Ectodermal cell (in vitro differentiated cells): Measurements from ENCODE around the gene CMTM6.
"Not testable (repeated sequence)": the region's sequence is repeated elsewhere in the genome, so short reads cannot be mapped to it uniquely, and the experiment has no call there.

Source experiments
- H3K27ac ChIP-seq: 2 replicates; pipeline ENCODE4 v1.7.0; 2013; ENCODE audit warnings: mild to moderate bottlenecking, low read depth, low read length; ENCODE audit not compliant: insufficient read depth, poor library complexity, severe bottlenecking
- H3K27me3 ChIP-seq: 2 replicates; pipeline ENCODE4 v1.7.0; 2013; ENCODE audit warnings: mild to moderate bottlenecking, low read length; ENCODE audit not compliant: insufficient read depth, control insufficient read depth, poor library complexity, severe bottlenecking
- H3K36me3 ChIP-seq: one replicate; pipeline ENCODE4 v1.7.0; 2013; ENCODE audit warnings: low read length; ENCODE audit not compliant: control insufficient read depth, insufficient read depth
- H3K4me1 ChIP-seq: one replicate; pipeline ENCODE4 v1.7.0; 2013; ENCODE audit warnings: low read length; ENCODE audit not compliant: control insufficient read depth, insufficient read depth
- H3K4me3 ChIP-seq: 2 replicates; pipeline ENCODE4 v1.7.0; 2013; ENCODE audit warnings: low read depth, low read length, control low read depth; ENCODE audit not compliant: insufficient read depth
- H3K9me3 ChIP-seq: 2 replicates; pipeline ENCODE4 v1.7.0; 2013; ENCODE audit warnings: mild to moderate bottlenecking, low read length, moderate library complexity; ENCODE audit not compliant: control insufficient read depth
- WGBS, 2 experiments: methylation state at CpG; one replicate each; pipeline ENCODE4 v1.1.7; 2013; ENCODE audit warnings: missing lambda C conversion rate in 2 of 2; 5-methylcytosine and 5-hydroxymethylcytosine counted together

The CMTM6 gene

DNA sequence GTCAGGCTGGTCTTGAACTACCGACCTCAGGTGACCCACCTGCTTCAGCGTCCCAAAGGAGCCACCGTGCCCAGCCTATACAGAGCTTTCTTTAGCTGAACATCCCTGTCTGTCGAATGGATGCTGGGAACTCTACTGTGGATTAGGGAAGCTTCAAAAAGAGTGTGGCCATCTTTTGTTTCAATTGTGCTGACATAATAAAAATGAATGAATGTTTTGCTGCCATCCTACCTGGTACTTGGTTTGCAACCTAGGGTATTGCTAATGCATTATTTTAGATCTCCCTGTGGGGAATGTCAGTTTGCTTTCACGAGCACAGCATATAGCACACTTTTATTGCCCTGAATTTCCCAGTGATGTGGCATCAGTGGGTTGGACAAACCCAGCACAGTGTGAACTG lies 32.3 kb downstream of the CMTM6 start:
- no peak overlapping the region for H3K4me3 ChIP-seq
- no peak overlapping the region for H3K27ac ChIP-seq
- no peaks in the 10 kb centered on the region for H3K9me3 ChIP-seq
- H3K36me3 ChIP-seq, result no peaks in the 10 kb centered on the region
- H3K4me1 ChIP-seq, result no peaks in the 10 kb centered on the region
- WGBS, 2 experiments, result 90 to 95% methylated on average over 5 of the region's 5 CpGs
- H3K27me3 ChIP-seq, result no peaks in the 10 kb centered on the region

DNA sequence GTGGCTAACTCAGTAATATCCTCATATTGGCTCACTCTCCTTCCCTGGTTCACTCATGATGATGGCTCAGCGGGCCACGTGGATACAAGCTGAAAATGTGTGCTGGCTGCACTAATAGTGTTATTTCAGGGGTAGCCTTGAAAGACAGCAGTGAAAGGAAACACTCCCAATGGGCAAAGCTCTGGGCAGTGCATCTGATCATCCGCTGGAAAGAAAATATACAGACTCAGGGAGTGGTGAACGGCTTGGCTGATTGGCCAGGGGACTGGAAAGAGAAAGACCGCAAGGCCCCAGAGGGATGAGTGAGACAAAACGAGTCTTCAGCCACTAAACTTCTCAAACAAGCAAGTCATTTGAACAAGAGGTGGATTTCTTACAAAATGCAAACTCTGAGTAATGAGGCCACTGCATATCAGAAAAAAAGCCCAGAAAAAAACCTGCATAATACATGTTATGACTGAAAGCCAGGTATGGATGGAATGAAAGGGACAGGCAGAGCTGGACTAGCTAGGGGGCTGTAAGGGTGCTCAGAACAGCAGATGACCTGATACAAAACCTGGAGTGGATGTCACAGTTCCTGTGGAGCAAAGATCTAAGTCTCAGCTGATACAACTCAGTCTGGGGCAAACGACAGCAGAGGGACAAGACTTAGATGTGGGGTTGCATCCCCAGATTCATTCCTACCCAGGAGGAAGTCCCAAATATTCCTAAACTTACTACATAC lies 33.3 kb downstream of the CMTM6 start:
- Histone ChIP-seq H3K4me1 (no peaks in the 10 kb centered on the region), H3K9me3 (no peaks in the 10 kb centered on the region), H3K27me3 (no peaks in the 10 kb centered on the region), H3K4me3 (no peak overlapping the region), H3K36me3 (no peaks in the 10 kb centered on the region), H3K27ac (no peak overlapping the region)
- 93 to 95% methylated on average over 7 of the region's 7 CpGs for WGBS, 2 experiments

DNA sequence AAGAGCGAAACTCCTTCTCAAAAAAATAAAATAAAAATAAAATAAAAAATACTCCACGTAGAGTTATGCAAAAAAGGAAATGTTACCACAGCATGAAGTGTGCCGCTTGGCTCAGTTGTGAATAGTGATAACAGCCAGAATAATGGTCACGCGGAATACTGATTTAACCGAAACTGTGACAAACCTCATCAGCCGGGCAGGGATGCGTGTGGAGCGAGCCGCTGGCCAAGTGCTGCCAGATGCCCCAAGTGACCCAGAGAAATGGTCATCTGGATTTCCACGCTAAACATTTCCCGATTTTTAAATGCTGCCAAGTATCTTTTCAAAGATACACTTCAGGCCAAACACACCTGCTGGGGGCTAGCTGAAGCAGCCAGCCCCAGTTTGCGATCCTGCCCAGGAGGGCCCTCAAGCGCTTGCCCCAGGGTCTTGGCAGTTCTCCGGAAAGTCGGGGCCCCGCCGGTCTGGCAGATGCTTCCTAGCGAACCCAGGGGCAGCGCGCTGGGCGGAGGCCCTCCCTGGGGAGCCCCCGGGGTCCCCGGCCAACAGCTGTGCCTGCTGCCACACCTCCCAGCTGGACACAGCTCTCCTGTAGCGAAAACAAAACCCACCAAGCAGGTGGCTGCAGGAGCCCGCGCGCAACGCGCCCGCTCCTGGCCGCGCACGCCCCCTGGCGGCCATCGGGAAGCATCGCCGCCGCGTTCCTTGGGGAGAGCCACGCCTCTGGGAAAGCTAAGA lies 35.1 kb downstream of the CMTM6 start:
- no peaks in the 10 kb centered on the region for H3K9me3 ChIP-seq
- no peak overlapping the region for H3K27ac ChIP-seq
- no peaks in the 10 kb centered on the region for H3K36me3 ChIP-seq
- no peak overlapping the region for H3K4me3 ChIP-seq
- H3K4me1 ChIP-seq, result no peaks in the 10 kb centered on the region
- H3K27me3 ChIP-seq, result no peaks in the 10 kb centered on the region
- WGBS, 2 experiments, result 38% methylated on average over 40 of the region's 41 CpGs

DNA sequence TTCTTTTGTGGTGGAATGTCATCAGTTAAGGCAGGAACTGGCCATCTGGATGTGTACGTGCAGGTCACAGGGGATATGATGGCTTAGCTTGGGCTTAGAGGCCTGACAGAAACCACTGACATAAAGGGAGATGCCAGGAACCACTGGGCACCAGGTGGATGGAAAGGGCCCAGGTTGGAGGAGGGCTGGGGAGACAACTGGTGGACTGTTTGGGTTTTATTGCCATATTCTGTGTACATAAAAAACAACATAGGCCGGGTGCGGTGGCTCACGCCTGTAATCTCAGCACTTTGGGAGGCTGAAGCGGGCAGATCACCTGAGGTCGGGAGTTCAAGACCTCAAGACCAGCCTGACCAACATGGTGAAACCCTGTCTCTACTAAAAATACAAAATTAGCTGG lies 35.8 kb downstream of the CMTM6 start:
- H3K27ac ChIP-seq, H3K4me1 ChIP-seq, H3K27me3 ChIP-seq, H3K4me3 ChIP-seq, H3K36me3 ChIP-seq, H3K9me3 ChIP-seq: not testable (repeated sequence)
- WGBS, 2 experiments, result 94 to 95% methylated on average over 6 of the region's 6 CpGs

DNA sequence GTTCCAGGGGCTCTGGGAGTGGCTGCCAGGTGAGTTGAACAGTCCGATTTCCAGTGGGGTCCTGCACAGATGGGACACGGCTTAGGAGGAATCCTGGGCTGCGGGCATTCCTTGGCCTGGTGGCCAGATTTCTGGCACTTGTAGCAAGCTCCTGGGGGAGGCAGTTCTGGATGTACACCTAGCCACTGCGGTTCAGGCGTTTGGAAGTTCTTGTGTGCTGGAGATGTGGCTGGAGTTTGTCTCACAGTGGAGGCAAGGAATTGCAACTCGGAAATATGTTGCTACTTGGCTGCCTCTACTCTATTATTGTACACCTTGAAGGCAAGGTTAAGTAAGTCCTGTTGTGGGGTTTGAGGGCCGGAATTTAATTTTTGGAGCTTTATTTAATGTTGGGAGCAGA lies 37.9 kb downstream of the CMTM6 start:
- not testable (repeated sequence) for H3K27me3 ChIP-seq, H3K4me3 ChIP-seq, H3K9me3 ChIP-seq, H3K36me3 ChIP-seq, H3K27ac ChIP-seq
- 97 to 98% methylated on average over 7 of the region's 7 CpGs for WGBS, 2 experiments
- H3K4me1 ChIP-seq, result peaks cover 18% of the 10 kb centered on the region

DNA sequence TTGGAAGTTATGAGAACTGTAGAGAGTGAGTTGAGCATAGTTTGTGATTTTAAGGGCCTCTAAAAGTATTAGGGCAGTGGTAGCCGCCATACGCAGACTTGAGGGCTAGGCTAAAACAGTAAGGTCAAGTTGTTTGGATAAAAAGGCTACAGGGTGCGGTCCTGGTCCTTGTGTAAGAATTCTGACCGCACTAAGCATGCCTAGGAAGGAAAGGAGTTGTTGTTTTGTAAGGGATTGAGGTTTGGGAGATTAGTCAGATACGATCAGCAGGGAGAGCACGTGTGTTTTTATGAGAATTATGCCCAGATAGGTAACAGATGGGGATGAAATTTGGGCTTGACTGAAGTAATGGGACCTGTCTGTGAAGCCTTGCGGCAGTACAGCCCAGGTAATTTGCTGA lies 39.2 kb downstream of the CMTM6 start:
- 95 to 96% methylated on average over 7 of the region's 7 CpGs for WGBS, 2 experiments
- not testable (repeated sequence) for H3K9me3 ChIP-seq, H3K4me3 ChIP-seq, H3K36me3 ChIP-seq, H3K27me3 ChIP-seq, H3K27ac ChIP-seq
- peaks cover 23% of the 10 kb centered on the region for H3K4me1 ChIP-seq

DNA sequence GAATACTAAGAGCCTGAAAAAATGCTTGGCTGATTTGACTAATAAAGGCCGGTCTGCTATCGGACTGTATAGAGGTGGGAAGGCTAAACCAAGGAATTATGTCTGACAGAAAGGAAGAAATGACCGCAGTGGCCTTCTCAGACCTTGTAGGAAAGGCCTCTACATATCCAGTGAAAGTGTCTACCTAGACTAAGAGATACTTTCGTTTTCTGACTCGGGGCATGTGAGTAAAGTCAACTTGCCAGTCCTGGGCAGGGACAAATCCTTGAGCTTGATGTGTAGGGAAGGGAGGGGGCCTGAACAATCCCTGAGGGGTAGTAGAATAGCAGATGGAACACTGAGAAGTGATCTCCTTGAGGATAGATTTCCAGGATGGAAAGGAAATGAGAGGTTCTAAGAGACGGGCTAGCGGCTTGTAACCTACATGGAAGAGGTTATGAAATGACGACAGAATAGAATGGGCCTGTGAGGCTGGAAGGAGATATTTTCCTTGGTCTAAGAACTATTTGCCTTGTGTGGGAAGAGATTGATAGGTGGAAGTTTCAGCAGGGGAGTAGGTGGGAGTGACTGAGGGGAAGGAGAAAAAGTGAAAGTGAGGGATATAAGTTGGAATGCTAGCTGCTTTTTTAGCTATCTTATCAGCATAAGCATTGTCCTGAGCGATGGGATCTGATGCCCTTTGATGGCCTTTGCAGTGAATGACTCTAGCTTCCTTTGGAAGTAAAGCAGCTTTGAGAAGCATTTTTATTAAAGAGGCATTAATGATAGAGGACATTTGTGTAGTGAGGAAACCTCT lies 40.3 kb downstream of the CMTM6 start:
- peaks cover 23% of the 10 kb centered on the region for H3K4me1 ChIP-seq
- WGBS, 2 experiments, result 74 to 81% methylated on average over 7 to 8 of the region's 9 CpGs
- H3K27me3 ChIP-seq, H3K36me3 ChIP-seq, H3K4me3 ChIP-seq, H3K9me3 ChIP-seq, H3K27ac ChIP-seq: not testable (repeated sequence)

DNA sequence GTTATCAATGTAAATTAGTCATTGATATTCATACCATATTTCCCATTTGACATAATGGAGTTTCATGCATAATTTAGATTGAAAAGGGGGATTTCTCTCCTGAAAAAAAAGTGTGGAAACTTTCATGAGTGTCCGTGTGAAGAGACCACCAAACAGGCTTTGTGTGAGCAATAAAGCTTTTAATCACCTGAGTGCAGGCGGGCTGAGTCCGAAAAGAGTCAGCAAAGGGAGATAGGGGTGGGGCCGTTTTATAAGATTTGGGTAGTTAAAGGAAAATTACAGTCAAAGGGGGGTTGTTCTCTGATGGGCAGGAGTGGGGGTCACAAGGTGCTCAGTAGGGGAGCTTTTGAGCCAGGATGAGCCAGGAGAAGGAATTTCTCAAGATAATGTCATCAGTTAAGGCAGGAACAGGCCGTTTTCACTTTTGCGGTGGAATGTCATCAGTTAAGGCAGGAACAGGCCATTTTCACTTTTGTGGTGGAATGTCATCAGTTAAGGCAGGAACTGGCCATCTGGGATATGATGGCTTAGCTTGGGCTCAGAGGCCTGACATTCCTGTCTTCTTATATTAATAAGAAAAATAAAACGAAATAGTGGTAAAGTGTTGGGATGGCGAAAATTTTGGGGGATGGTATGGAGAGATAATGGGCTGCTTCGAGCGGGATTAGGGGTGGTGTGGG lies 41.7 kb downstream of the CMTM6 start:
- WGBS, 2 experiments, result 48 to 50% methylated on average over 10 of the region's 10 CpGs
- H3K27me3 ChIP-seq, H3K9me3 ChIP-seq, H3K4me3 ChIP-seq, H3K36me3 ChIP-seq: not testable (repeated sequence)
- Histone ChIP-seq H3K27ac (peak overlapping the region; percentile 64), H3K4me1 (peaks cover 23% of the 10 kb centered on the region)

DNA sequence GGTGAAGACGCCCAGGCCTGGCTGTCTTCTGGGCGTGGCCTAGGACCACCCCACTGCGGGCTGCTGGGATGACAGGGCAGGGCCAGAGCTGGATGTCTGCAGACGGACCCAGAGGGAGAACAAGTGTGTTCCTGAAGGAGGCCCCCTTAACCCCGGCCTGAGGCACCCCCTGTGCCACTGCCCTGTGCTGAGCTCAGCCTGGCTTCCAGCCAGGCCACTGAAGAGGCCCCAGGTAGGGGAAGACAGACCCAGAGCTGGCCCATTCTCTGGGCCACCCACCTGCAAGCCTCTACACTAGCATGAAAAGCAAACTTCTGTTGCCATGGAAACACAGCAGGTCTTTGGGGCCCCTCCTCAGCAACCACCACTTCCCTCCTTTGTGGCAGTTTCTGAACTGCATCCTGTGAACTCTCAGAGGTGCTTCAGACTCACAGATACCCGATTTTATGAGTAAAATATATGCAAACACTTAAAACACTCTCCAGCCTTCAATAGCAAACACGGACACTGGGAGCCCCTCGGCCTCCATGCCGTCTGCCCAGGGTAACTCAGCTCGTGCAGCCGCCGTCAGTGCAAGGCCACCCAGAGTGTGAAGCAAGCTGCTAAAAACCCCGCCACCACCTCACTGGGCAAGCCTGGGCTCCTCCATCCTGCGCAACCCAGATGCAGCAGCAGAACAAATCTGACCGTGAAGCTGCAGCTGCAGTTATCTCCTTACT lies 42.5 kb downstream of the CMTM6 start:
- H3K4me1 ChIP-seq, result peaks cover 23% of the 10 kb centered on the region
- WGBS, 2 experiments, result 7 to 8% methylated on average over 15 of the region's 15 CpGs
- no peak overlapping the region for H3K4me3 ChIP-seq
- peak overlapping the region; percentile 64 for H3K27ac ChIP-seq
- H3K36me3 ChIP-seq, result no peaks in the 10 kb centered on the region
- H3K27me3 ChIP-seq, result no peaks in the 10 kb centered on the region
- no peaks in the 10 kb centered on the region for H3K9me3 ChIP-seq
